Neuron (in vitro differentiated cells): ENCODE data around the gene CTNNA2.

Source experiments
- H2AFZ ChIP-seq: one replicate; pipeline ENCODE4 v1.6.1; 2013; ENCODE audit warnings: low read depth, mild to moderate bottlenecking, inconsistent platforms, low read length, moderate library complexity
- H3K27me3 ChIP-seq: one replicate; pipeline ENCODE4 v1.6.1; 2013; ENCODE audit warnings: low read length; ENCODE audit not compliant: insufficient read depth
- H3K36me3 ChIP-seq: one replicate; pipeline ENCODE4 v1.6.1; 2013; ENCODE audit warnings: low read length; ENCODE audit not compliant: insufficient read depth
- H3K4me1 ChIP-seq: one replicate; pipeline ENCODE4 v1.6.1; 2013; ENCODE audit warnings: low read length; ENCODE audit not compliant: insufficient read depth
- H3K4me3 ChIP-seq: 2 replicates; pipeline ENCODE4 v1.5.1; 2013; ENCODE audit warnings: mild to moderate bottlenecking, low read length, moderate library complexity
- H3K9me3 ChIP-seq: one replicate; pipeline ENCODE4 v1.6.1; 2013; ENCODE audit warnings: low read length

Gene CTNNA2

DNA sequence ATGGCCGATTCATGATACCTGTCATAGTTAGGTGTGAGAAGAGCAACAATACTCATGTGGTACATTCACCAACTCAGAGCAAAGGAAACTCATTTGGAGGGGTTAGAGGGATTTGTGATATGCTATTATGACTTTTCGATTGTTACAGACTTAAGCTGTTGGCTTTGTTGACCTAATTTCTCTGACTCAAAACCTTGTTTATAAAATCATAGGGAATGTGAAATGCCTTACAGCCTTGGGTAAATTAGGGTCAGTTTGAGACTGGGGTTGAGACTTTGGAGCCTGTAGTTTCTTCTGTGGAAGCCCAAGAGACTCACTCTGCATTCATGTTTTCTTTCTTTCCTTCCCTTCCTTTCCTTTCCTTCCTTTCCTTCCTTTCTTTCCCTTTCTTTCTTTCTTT lies 529.8 kb downstream of the CTNNA2 start:
- H3K4me3 ChIP-seq: no peak overlapping the region
- no peaks in the 10 kb centered on the region for H3K36me3 ChIP-seq
- no peaks in the 10 kb centered on the region for H3K9me3 ChIP-seq
- no peak overlapping the region for H2AFZ ChIP-seq
- no peaks in the 10 kb centered on the region for H3K27me3 ChIP-seq
- H3K4me1 ChIP-seq: no peaks in the 10 kb centered on the region

DNA sequence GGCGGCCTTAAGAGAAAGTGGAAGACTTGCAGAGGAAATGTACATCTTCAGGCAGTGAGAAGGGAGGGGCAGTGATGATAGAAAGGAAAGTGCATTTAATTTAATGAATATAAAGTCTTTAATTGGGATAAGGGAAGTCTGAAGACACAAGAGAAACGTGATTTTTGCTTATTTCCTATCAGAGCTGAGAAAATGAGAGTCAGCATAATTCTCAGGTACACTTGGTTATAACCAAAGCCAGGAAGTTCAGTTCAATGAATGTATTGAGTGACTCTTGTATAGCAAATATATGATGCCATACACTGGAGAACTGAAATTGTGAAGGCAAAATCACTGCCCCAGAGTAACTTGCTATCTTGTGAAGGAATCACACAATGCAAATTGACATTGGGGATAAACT lies 535.4 kb downstream of the CTNNA2 start:
- Histone ChIP-seq H3K36me3 (no peaks in the 10 kb centered on the region), H3K4me3 (no peak overlapping the region), H3K4me1 (no peaks in the 10 kb centered on the region), H3K27me3 (no peaks in the 10 kb centered on the region), H2AFZ (no peak overlapping the region), H3K9me3 (no peaks in the 10 kb centered on the region)

DNA sequence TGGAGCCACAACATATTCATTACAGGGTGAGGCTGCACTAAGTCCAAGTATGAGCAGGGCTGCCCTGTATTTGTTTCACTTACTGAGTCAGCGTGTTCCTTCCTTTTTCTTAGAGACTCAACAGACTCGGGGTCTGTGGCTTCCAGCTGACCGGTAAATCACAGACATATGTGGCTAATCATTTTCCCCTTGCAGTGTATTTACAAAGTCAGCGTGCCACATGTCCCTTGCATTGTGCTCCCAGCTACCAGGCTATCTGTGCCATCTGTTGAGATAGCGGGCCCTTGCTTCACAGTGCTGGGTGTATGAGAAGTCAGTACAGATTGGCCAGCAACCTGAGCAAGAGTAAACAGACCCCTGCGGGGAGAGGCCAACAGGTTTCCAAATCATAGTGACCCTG lies 537.4 kb downstream of the CTNNA2 start:
- H3K4me3 ChIP-seq: no peak overlapping the region
- H3K36me3 ChIP-seq: no peaks in the 10 kb centered on the region

DNA sequence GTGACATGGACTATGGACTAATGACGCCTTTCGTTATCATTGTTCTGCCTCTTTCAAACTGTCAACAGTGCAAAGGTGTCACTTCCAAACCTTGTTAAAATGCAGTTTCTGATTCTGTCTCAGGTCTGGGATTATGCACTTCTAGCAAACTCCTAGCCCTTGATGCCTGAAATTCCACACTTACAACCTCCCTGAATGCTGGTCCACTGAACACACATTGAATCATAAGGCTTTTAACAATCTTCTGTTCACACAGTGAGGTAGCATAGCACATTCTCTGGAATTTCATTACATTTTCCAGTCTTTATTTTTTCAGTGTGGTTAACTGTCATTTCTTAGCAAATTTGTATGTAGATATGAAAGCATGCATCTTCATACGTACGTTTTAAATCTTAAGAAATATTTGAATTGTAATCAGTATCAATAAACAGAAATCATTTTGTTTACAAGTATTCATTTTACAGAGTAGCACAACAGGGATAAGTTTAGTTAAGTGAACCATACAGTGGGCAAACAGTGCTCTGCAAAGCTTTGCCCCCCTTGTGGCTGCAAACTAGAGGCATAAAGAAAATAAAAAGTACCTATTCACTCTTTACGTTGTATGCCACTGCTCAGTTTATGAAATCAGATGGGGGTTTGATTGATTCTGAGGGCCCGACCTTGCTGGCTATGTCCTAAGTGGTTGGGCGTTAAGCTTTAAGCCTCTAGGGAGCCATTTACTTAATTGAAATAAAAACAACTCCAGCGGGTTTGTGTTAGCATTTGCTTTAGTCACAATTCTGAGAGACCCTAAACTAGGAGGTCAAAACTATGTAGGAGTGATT lies 540.9 kb downstream of the CTNNA2 start:
- Histone ChIP-seq H3K9me3 (no peaks in the 10 kb centered on the region), H3K27me3 (no peaks in the 10 kb centered on the region), H3K4me3 (no peak overlapping the region), H2AFZ (no peak overlapping the region), H3K4me1 (no peaks in the 10 kb centered on the region), H3K36me3 (no peaks in the 10 kb centered on the region)

More for the DNA sequence above, 537.4 kb downstream of the CTNNA2 start:
- H3K9me3 ChIP-seq: no peaks in the 10 kb centered on the region
- H3K27me3 ChIP-seq: no peaks in the 10 kb centered on the region
- H2AFZ ChIP-seq: no peak overlapping the region
- H3K4me1 ChIP-seq: no peaks in the 10 kb centered on the region

DNA sequence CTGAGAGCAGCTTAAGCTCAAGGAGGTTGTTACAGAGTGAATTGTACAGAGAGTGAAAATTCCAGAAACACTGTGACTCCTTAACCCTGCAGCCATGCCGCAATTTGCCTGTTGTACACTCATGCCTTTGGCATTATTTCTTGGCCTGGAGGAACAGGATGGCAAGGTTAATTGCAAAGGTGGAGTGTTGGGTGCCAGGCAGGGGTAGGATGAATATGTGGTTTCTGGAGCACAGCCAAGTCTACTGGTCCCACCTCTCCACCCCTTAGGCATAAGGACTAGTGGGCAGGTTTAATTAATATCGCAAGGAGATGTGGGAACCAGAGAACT lies 541.5 kb downstream of the CTNNA2 start:
- peaks cover under 1% of the 10 kb centered on the region for H3K4me1 ChIP-seq
- H3K36me3 ChIP-seq: no peaks in the 10 kb centered on the region
- H3K27me3 ChIP-seq: no peaks in the 10 kb centered on the region
- H3K4me3 ChIP-seq: no peak overlapping the region
- H2AFZ ChIP-seq: no peak overlapping the region
- no peaks in the 10 kb centered on the region for H3K9me3 ChIP-seq

DNA sequence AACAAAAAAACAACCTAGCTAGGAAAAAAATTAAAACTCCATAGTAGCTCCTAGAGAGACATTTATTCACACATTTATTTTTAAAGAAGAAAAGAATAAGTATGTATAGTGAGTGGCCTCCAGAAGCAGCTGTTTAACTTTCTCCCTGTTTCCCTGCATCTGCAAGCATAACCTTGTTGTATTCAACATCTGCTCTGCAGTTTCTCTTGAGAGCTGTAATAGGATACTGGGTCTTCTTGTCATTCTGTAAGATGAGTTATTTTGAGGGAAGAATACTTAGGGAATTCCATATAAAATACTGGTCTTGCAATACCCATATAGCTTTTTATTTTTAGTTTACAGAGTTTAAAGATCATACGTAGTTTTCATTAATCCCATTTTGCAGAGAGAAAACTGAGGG lies 545.1 kb downstream of the CTNNA2 start:
- H3K36me3 ChIP-seq: no peaks in the 10 kb centered on the region

DNA sequence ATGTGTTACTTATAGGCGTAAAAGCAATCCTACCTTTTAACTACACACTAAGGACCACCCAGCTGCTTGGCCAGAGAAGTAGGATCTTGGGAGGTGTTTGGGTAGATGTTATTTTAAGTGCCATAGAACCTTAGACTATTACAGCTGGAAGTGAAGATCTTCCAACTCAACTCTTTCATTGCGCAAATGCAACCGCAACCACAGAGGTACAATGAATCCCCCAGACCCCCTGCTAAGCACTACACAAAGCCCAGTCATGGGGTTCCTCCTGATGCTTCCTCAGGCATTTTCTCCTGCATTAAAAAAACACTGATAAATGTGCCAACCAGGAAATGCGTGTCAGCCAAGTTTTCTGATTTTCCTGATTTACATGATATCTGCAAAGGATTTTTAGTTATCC lies 545.7 kb downstream of the CTNNA2 start:
- H3K27me3 ChIP-seq: no peaks in the 10 kb centered on the region
- no peak overlapping the region for H2AFZ ChIP-seq
- H3K36me3 ChIP-seq: no peaks in the 10 kb centered on the region
- H3K9me3 ChIP-seq: no peaks in the 10 kb centered on the region
- no peak overlapping the region for H3K4me3 ChIP-seq
- peaks cover 9% of the 10 kb centered on the region for H3K4me1 ChIP-seq

More for the DNA sequence above, 545.1 kb downstream of the CTNNA2 start:
- H3K27me3 ChIP-seq: no peaks in the 10 kb centered on the region
- H3K4me3 ChIP-seq: no peak overlapping the region
- H2AFZ ChIP-seq: no peak overlapping the region
- no peaks in the 10 kb centered on the region for H3K9me3 ChIP-seq
- peaks cover 9% of the 10 kb centered on the region for H3K4me1 ChIP-seq

DNA sequence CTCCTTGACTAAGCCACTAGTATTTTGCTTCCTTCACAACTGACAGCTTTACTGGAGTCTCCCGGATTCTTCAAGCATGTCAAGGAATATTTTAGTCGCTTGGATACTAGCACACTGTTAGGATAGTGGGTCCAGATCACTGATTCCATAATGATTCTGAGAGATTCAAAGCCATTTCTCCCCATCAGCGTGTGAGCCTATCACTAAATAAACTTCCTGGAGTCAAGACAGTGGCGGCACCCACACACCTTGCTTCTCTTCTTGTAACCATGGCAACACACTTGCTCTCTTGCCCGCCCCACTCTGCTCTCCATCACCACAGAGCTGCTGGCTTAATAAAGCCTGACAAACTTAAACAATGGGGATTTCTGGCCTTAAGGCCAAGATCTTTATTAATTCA lies 546.6 kb downstream of the CTNNA2 start:
- no peaks in the 10 kb centered on the region for H3K9me3 ChIP-seq
- H3K4me1 ChIP-seq: peaks cover 9% of the 10 kb centered on the region
- no peak overlapping the region for H2AFZ ChIP-seq
- no peaks in the 10 kb centered on the region for H3K27me3 ChIP-seq
- no peaks in the 10 kb centered on the region for H3K36me3 ChIP-seq
- H3K4me3 ChIP-seq: no peak overlapping the region

DNA sequence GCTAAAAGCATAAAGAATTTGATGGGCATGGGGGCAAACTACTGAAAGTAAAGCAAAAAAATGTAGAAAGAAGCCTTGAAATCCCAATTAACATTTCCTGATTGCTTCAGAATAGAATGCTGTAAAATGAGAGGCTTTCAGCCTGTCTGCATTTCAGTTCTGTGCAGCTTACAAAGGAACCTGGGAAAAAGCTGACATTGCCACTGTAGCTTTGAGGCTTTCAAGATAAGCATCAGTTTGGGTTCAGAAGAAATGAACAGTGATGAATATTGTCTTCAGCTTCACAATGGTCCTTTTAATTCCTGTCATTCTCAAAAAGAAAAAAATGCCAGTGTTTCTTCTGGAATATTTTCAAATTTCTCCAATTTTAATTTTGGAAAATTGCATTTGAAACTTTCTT lies 549.0 kb downstream of the CTNNA2 start:
- Histone ChIP-seq H3K27me3 (no peaks in the 10 kb centered on the region), H3K4me3 (no peak overlapping the region), H3K9me3 (no peaks in the 10 kb centered on the region), H3K36me3 (no peaks in the 10 kb centered on the region), H3K4me1 (peaks cover 9% of the 10 kb centered on the region), H2AFZ (no peak overlapping the region)

DNA sequence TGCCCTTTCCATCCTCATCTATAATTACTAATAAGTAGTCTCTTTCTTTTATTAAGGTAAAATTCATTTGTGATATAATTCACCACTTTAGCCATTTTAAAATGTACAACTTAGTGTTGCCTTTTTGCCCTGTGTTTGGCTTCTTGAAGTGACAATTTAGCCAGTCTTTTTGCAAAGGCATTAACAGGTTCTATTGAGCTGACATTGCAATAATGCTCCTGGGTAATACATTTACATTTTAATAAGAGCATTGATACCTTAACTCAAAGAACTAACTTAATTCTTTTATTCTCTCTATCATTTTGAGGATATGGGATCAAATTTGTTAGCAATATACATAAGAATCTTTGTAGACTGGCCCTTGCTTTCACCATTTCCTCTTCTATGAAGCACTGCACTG lies 549.4 kb downstream of the CTNNA2 start:
- Histone ChIP-seq H3K27me3 (no peaks in the 10 kb centered on the region), H3K4me1 (peaks cover 9% of the 10 kb centered on the region), H3K4me3 (no peak overlapping the region), H2AFZ (no peak overlapping the region), H3K36me3 (no peaks in the 10 kb centered on the region), H3K9me3 (no peaks in the 10 kb centered on the region)

DNA sequence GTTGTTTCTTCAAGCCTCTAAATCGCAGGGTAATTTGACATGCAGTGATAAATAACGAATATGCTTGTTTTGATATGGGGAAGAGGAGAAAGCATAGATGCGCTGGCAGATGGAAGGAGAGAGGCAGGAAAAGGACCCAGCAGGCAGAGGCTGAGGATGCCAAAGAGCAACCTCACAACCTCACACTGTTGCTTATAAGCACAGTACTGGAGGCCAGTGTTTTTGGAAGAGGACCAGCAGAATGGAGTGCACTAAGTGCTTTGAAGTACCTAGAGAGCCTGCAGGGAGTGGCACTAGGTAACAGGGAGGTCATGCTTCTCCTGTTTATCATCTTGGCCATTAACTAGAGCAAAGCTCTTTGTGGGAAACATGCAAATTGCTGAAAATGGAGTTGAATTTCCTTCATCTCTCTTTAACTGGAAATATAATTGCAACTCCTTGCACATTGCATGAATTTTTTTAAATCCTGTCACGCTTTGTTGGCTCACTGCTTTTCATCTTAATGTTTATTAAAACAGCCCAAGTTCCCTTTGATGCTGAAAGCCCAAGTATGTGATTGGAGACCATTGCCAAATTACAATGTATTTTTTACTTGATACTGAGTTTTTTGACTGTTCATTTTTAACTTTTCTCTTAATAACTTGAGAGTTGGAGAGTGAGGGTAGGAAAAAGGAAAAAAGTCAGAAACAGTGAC lies 555.3 kb downstream of the CTNNA2 start:
- Histone ChIP-seq H3K4me1 (no peaks in the 10 kb centered on the region), H2AFZ (no peak overlapping the region), H3K36me3 (no peaks in the 10 kb centered on the region), H3K27me3 (no peaks in the 10 kb centered on the region), H3K4me3 (no peak overlapping the region), H3K9me3 (no peaks in the 10 kb centered on the region)

DNA sequence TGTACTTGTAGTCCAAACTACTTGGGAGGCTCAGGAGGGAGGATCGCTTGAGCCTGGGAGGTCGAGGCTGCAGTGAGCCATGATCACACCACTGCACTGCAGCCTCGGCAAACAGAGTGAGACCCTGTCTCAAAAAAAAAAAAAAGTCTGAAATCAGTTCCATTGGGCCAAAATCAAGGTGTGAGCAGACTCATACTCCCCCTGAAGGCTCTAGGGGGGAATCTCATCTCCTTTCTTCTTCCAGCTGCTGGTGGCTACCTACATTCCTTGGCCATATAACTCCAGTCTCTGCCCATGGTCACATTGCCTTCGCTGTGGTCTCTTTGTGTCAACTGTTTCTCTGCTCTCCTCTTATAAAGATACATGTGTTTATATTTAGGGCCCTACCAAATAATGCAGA lies 557.7 kb downstream of the CTNNA2 start:
- Histone ChIP-seq H3K4me3 (no peak overlapping the region), H3K4me1 (no peaks in the 10 kb centered on the region), H3K27me3 (no peaks in the 10 kb centered on the region), H3K9me3 (no peaks in the 10 kb centered on the region), H2AFZ (no peak overlapping the region), H3K36me3 (no peaks in the 10 kb centered on the region)

DNA sequence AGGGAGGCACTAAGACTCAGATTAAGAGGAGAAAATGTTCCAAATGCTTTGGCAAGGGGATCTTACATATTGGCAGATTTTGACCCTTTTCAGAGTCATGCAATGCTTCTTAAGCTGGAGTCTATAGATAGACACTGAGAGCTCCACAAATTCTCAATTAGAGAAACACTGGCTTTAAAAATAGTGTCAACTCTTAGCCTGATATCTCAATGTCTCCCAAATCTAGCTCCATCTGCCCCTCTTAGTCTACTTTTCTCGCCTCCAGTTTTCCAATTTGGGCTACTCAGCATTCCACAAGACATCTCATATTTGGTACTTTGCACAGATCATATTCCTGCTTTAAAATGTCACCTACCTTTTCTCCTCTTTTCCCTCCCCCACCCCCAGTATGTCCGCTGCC lies 559.1 kb downstream of the CTNNA2 start:
- no peaks in the 10 kb centered on the region for H3K27me3 ChIP-seq
- H3K4me1 ChIP-seq: no peaks in the 10 kb centered on the region
- H3K4me3 ChIP-seq: no peak overlapping the region
- no peak overlapping the region for H2AFZ ChIP-seq
- H3K9me3 ChIP-seq: no peaks in the 10 kb centered on the region
- no peaks in the 10 kb centered on the region for H3K36me3 ChIP-seq
